GM23248 (cell line): Measurements from ENCODE around the gene LYRM4.

Experiments used
- EZH2 ChIP-seq: fragments of 200-600 bp; sonication (generic); IDR thresholded peaks from 2 replicates; pipeline ENCODE4 v1.6.1; 2018; ENCODE audit warnings: antibody characterized with exemption, mild to moderate bottlenecking; ENCODE audit not compliant: insufficient read depth, poor library complexity, severe bottlenecking
- EZH2phosphoT487 ChIP-seq: fragments of 200-600 bp; sonication (generic); IDR thresholded peaks from 2 replicates; pipeline ENCODE4 v1.6.1; 2018; ENCODE audit warnings: antibody characterized with exemption, moderate library complexity, mild to moderate bottlenecking, low read depth; ENCODE audit not compliant: insufficient read depth

GRCh38 chr6:5305968-5306626, 45.3 kb upstream of the LYRM4 start:
- no peak for TF ChIP-seq EZH2
- no peak for TF ChIP-seq EZH2phosphoT487
